Prostate gland (tissue), 2 donors: Measurements from ENCODE around the gene CACNG8. TPM values are rescaled to one million over a fixed set of nuclear protein-coding genes. Genes with fewer than 3 reads are reported as not detected.

ENCODE experiments used
- DNase-seq: peaks from one replicate; pipeline ENCODE4 v3.0.0-alpha.2; 2019; ENCODE audit warnings: low spot score
- H3K27ac ChIP-seq, 2 donors: fragments of 200-600 bp; sonication (generic); 2 replicates each; pipeline ENCODE4 v1.5.1; 2017 to 2019
- H3K27me3 ChIP-seq: fragments of 200-600 bp; sonication (generic); replicated peaks from 2 replicates; pipeline ENCODE4 v1.5.1; 2019; ENCODE audit not compliant: insufficient read depth
- H3K36me3 ChIP-seq, 2 donors: fragments of 200-600 bp; sonication (generic); 1 replicate in 1 of 2; 2 replicates in 1 of 2; pipeline versions ENCODE4 v1.5.1 to v1.8.1; 2017 to 2019
- H3K4me1 ChIP-seq: fragments of 200-600 bp; sonication (generic); replicated peaks from 2 replicates; pipeline ENCODE4 v1.5.1; 2019
- H3K4me3 ChIP-seq, 2 donors: fragments of 200-600 bp; sonication (generic); 2 replicates each; pipeline ENCODE4 v1.5.1; 2017 to 2019
- H3K9me3 ChIP-seq: fragments of 200-600 bp; sonication (generic); 2 replicates; pipeline ENCODE4 v1.5.1; 2017
- POLR2A ChIP-seq: fragments of 450-650 bp; IDR thresholded peaks from one replicate; pipeline ENCODE4 v1.6.1; 2016; ENCODE audit warnings: antibody characterized with exemption, mild to moderate bottlenecking
- POLR2AphosphoS5 ChIP-seq: sonication (generic); formaldehyde crosslinking; IDR thresholded peaks from one replicate; pipeline ENCODE4 v1.6.1; 2017; ENCODE audit warnings: antibody characterized with exemption
- WGBS: methylation state at CpG from one replicate; pipeline ENCODE4 v1.1.5; 2018; 5-methylcytosine and 5-hydroxymethylcytosine counted together
- intact Hi-C: fragments of 100-400 bp; cut with DNase I; formaldehyde crosslinking; loops from one replicate; pipeline ENCODE4 v1.14.2; 2022
- total RNA-seq, 2 donors: library from RNA; depleted of rRNA; stranded (reverse); fragments of >200 nt; gene quantifications; one replicate each; pipeline ENCODE4 v1.1.0, GENCODE V29; 2016
- TF ChIP-seq, protein P1 (sequence below), 4 experiments: fragments of 200-600 bp in 2 of 4; fragments of 450-650 bp in 2 of 4; sonication (generic) in 2 of 4; IDR thresholded peaks; 1 replicate in 3 of 4; 2 replicates in 1 of 4; pipeline ENCODE4 v1.5.1; 2016 to 2019; ENCODE audit warnings: antibody characterized with exemption in 4 of 4, mild to moderate bottlenecking in 2 of 4, moderate library complexity in 2 of 4

Gene CACNG8
- total RNA-seq, 2 donors from 2014 or later, result 0.51 TPM; not detected in 1

DNA sequence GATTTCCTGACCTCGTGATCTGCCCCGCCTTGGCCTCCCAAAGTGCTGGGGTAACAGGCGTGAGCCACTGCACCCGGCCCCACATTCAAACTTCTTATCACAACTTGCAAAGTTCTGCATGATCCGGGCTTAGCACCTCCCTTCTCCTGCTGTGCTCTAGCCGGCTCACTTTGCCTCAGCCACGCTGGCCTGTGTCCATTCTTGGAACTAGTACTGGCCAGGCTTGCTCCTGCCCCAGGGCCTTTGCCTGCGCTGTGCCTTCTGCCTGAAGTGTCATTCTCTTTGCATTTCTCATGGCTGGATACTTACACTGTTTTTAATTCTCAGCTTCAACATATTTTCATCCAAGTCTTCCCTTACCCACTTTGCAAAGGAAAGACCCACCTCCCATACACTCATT, 58.6 kb downstream of the CACNG8 start:
- no peak for DNase-seq
- no peaks in the 10 kb centered on the region for H3K36me3 ChIP-seq
- H3K9me3 ChIP-seq, result no peaks in the 10 kb centered on the region
- H3K4me3 ChIP-seq, result no peak overlapping the region
- no peaks in the 10 kb centered on the region for H3K27me3 ChIP-seq
- H3K4me1 ChIP-seq, result no peaks in the 10 kb centered on the region
- intact Hi-C loops, result loop anchor here (5.0 kb wide), 1 partner anchor 114 kb away; the partner anchor contains the start of gene CACNG7
- no peak overlapping the region for H3K27ac ChIP-seq
- 91% methylated on average over 8 of the region's 8 CpGs for WGBS
- TF ChIP-seq POLR2A, result no peak
- TF ChIP-seq, protein P1, sequence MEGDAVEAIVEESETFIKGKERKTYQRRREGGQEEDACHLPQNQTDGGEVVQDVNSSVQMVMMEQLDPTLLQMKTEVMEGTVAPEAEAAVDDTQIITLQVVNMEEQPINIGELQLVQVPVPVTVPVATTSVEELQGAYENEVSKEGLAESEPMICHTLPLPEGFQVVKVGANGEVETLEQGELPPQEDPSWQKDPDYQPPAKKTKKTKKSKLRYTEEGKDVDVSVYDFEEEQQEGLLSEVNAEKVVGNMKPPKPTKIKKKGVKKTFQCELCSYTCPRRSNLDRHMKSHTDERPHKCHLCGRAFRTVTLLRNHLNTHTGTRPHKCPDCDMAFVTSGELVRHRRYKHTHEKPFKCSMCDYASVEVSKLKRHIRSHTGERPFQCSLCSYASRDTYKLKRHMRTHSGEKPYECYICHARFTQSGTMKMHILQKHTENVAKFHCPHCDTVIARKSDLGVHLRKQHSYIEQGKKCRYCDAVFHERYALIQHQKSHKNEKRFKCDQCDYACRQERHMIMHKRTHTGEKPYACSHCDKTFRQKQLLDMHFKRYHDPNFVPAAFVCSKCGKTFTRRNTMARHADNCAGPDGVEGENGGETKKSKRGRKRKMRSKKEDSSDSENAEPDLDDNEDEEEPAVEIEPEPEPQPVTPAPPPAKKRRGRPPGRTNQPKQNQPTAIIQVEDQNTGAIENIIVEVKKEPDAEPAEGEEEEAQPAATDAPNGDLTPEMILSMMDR (IDR thresholded peaks at IDR 0.05), result no peak
- TF ChIP-seq POLR2AphosphoS5, result no peak

DNA sequence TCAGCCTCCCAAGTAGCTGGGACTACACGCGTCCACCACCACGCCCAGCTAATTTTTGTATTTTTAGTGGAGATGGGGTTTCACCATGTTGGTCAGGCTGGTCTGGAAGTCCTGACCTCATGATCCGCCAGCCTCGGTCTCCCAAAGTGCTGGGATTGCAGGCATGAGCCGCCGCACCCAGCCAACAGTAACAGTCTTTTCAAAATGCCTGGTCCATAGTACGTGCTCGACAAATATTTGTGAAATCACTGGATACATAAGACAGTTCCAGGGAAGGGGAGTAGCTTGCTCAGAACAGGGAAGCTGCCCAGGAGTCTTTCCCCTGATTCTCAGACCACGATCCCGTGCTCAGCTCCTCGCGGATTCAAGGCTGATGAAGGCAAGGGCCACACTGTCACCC, 59.2 kb downstream of the CACNG8 start:
- 84% methylated on average over 13 of the region's 13 CpGs for WGBS
- intact Hi-C loops, result loop anchor here (2.0 to 5.0 kb wide), 2 partner anchors 115 to 179 kb away; partner anchors contain the start of gene CACNG7

DNA sequence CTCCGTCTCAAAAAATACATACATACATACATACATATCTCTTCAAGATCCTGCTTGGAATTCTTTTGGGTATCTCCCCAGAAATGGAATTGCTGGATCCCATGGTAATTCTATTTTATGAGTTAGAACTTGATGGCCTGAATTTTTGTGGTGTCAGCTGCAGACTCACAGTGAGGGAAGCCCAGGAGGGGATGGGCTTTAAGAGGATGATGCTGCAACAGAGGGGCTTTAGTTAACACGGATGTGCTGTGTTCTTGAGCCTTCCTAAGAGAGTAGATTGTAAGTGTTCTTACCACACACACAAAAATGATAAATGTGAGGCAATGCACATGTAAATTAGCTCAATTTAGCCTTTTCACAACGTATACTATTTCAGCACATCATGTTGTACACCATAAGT, 60.5 kb downstream of the CACNG8 start:
- H3K27me3 ChIP-seq, result no peaks in the 10 kb centered on the region
- intact Hi-C loops, result loop anchor here (2.0 to 5.0 kb wide), 2 partner anchors 116 to 180 kb away; partner anchors contain the start of gene CACNG7
- 54% methylated on average over 3 of the region's 3 CpGs for WGBS

More for the DNA sequence above, 59.2 kb downstream of the CACNG8 start:
- TF ChIP-seq POLR2AphosphoS5, result no peak
- TF ChIP-seq, protein P1 (IDR thresholded peaks at IDR 0.05), result no peak
- TF ChIP-seq POLR2A, result no peak
- Histone ChIP-seq H3K27ac (no peak overlapping the region), H3K4me1 (no peaks in the 10 kb centered on the region), H3K9me3 (no peaks in the 10 kb centered on the region), H3K36me3 (no peaks in the 10 kb centered on the region), H3K27me3 (no peaks in the 10 kb centered on the region), H3K4me3 (no peak overlapping the region)
- no peak for DNase-seq

DNA sequence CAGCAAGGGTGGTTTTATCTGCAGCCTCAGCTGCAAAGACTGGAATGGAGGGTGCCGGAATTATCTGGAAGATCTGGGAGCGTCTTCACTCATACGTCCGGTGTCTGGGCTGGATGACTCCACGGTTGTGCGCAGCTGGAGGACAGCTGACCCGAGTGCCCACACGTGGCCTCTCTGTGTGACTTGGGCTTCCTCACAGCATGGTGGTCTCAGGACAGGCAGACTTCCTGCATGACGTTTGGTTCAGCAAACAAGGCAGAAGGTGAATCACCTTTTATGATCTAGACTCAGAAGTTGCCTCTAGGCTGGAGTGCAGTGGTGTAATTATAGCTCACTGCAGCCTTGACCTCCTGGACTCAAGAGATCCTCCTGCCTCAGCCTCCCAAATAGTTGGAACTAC, 61.9 kb downstream of the CACNG8 start:
- TF ChIP-seq POLR2A, result no peak
- TF ChIP-seq, protein P1 (IDR thresholded peaks at IDR 0.05), result no peak
- Histone ChIP-seq H3K4me3 (no peak overlapping the region), H3K36me3 (no peaks in the 10 kb centered on the region), H3K9me3 (no peaks in the 10 kb centered on the region), H3K27ac (no peak overlapping the region), H3K27me3 (no peaks in the 10 kb centered on the region), H3K4me1 (no peaks in the 10 kb centered on the region)
- 81% methylated on average over 9 of the region's 9 CpGs for WGBS
- intact Hi-C loops, result loop anchor here (5.0 kb wide), 1 partner anchor 117 kb away; the partner anchor contains the start of gene CACNG7
- no peak for DNase-seq

More for the DNA sequence above, 60.5 kb downstream of the CACNG8 start:
- no peaks in the 10 kb centered on the region for H3K36me3 ChIP-seq
- TF ChIP-seq POLR2A (no peak), POLR2AphosphoS5 (no peak)
- TF ChIP-seq, protein P1 (IDR thresholded peaks at IDR 0.05), result no peak
- H3K27ac ChIP-seq, result no peak overlapping the region
- H3K4me1 ChIP-seq, result no peaks in the 10 kb centered on the region
- no peak overlapping the region for H3K4me3 ChIP-seq
- no peaks in the 10 kb centered on the region for H3K9me3 ChIP-seq
- DNase-seq, result no peak

DNA sequence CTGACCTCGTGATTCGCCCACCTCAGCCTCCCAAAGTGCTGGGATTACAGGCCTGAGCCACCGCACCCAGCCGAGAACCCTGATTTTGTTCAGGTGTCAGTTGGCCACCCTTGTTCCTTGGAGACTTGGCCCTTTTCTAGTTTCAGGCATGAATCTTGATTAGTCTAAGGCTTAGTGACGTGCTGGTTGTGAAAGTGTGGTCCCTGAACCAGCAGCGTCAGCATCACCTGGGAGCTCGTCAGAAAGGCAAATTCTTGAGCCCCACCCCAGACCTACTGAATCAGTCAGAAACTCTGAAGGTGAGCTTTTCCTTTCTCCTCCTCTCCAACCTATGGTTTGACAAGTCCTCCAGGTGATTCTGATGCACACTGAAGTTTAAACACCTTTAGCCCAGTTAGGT, 63.9 kb downstream of the CACNG8 start:
- Histone ChIP-seq H3K4me1 (no peaks in the 10 kb centered on the region), H3K4me3 (no peak overlapping the region), H3K27me3 (peaks cover 2% of the 10 kb centered on the region), H3K36me3 (no peaks in the 10 kb centered on the region), H3K9me3 (no peaks in the 10 kb centered on the region), H3K27ac (no peak overlapping the region)
- 60% methylated on average over 7 of the region's 7 CpGs for WGBS
- TF ChIP-seq POLR2A (no peak), POLR2AphosphoS5 (no peak)
- TF ChIP-seq, protein P1 (IDR thresholded peaks at IDR 0.05), result no peak
- DNase-seq, result no peak
- intact Hi-C loops, result no loop called here
